ENCODE results near the gene SPECC1. TPM values are rescaled to one million over a fixed set of nuclear protein-coding genes. Genes with fewer than 3 reads are reported as not detected.

Gene SPECC1
- total RNA-seq, 1 experiment from 2014 or later = 43.5 TPM

DNA sequence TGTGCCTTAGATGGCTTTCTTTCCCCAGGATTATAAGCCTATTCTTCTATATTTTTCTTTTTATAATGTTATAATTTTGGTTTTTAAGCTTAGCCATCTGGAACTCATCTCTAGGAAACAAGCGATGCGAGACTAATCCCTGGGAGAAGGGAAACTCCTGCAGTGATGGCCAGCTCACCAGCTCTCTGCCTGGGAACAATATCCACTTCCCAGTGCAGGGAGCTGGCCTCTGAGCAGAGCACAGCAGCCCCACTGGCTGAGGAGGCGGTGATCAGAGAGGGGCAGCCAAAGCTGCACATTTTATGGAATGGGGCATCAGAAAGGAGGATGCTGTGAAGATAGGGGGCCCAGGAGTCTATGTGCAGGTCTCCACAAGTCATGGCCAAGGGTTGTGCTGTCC lies 274.9 kb downstream of the SPECC1 start:
- no peak overlapping the region for H3K9ac ChIP-seq (ENCODE audit: low read length)
- ChIA-PET CTCF (no interaction called here), POLR2A (no interaction called here), RAD21 (ENCODE audit: low non-redundant PET in 1 of 2, low total read pairs in 2 of 2, uncharacterized antibody in 2 of 2, unreplicated experiment in 2 of 2) (no interaction called here)
- ATAC-seq (no peak), DNase-seq (ENCODE audit: low read depth, low spot score) (no peak)
- no peaks in the 10 kb centered on the region for H3K36me3 ChIP-seq (ENCODE audit: control insufficient read depth in 1 of 2, insufficient read depth in 2 of 2, low read length in 2 of 2)
- no peaks in the 10 kb centered on the region for H4K20me1 ChIP-seq (ENCODE audit: insufficient read depth)
- TF ChIP-seq CEBPB (IDR thresholded peaks at IDR 0.05; ENCODE audit: low read depth) (no peak), ZFX (IDR thresholded peaks at IDR 0.05) (no peak), SRF (IDR thresholded peaks at IDR 0.05; ENCODE audit: low read depth) (no peak), JUND (IDR thresholded peaks at IDR 0.05) (no peak)
- no peak overlapping the region for H3K27ac ChIP-seq (ENCODE audit: low read depth, low read length)
- BruUV-seq (replicated peaks) = no TSS peak
- H3K79me2 ChIP-seq (ENCODE audit: insufficient read depth, low read length) = no peaks in the 10 kb centered on the region
- H3K9me3 ChIP-seq (ENCODE audit: control insufficient read depth in 1 of 2, insufficient read depth in 1 of 2, low read depth in 1 of 2, low read length in 2 of 2) = no peaks in the 10 kb centered on the region
- intact Hi-C loops (cut with micrococcal nuclease) = no loop called here
- H3K4me1 ChIP-seq (ENCODE audit: control insufficient read depth in 1 of 2, insufficient read depth in 2 of 2, low read length in 2 of 2) = no peaks in the 10 kb centered on the region
- no peaks in the 10 kb centered on the region for H3K27me3 ChIP-seq (ENCODE audit: insufficient read depth, low read length)
- H3K9me2 ChIP-seq (ENCODE audit: insufficient read depth) = no peaks in the 10 kb centered on the region
- H2AFZ ChIP-seq (ENCODE audit: low read depth, low read length, poor library complexity, severe bottlenecking) = no peak overlapping the region
- no peak overlapping the region for H3K4me3 ChIP-seq (replicated peaks in 1 of 2; ENCODE audit: low read depth in 1 of 2, low read length in 2 of 2)
- H3K4me2 ChIP-seq (ENCODE audit: low read length) = no peak overlapping the region

DNA sequence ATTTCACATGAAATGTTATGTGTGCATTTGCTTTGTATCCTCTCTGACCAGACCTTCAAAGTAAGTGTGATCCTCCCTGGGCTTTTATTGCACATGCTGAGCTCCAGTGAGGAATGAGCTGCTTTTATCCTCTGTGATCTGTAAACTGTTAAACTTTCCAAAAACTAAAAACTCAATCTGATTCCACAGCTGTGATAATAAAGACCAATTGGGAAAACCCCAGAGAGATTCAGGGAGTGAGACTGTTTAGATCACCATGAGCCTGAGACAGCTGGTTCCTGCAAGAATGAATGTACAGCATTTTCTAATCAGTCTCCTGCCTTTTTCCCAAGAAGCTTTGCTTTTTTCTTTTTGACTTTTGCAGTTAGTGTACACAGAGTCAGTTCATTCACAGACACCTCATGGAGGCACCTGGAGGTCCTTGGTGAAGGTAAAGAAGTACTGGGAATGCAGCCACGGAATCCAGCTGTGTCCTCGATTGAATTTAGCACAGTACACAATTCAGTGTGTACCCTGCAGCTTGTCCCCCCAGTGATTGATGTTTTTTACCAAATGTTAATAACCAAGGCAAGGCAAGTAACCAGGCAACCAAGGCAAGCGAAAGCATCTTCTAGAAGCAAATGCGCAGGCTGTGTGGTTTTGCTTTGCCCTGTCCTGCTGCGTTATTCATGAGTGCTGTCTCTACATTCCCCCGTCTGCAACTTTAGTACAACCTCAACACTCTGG lies 275.6 kb downstream of the SPECC1 start:
- H3K79me2 ChIP-seq (ENCODE audit: insufficient read depth, low read length) = no peaks in the 10 kb centered on the region
- no peaks in the 10 kb centered on the region for H3K9me2 ChIP-seq (ENCODE audit: insufficient read depth)
- no peaks in the 10 kb centered on the region for H3K9me3 ChIP-seq (ENCODE audit: control insufficient read depth in 1 of 2, insufficient read depth in 1 of 2, low read depth in 1 of 2, low read length in 2 of 2)
- no peak overlapping the region for H3K9ac ChIP-seq (ENCODE audit: low read length)
- no peak for DNase-seq (ENCODE audit: low read depth, low spot score)
- ChIA-PET POLR2A (no interaction called here), RAD21 (ENCODE audit: low non-redundant PET in 1 of 2, low total read pairs in 2 of 2, uncharacterized antibody in 2 of 2, unreplicated experiment in 2 of 2) (no interaction called here), CTCF (no interaction called here)
- no peaks in the 10 kb centered on the region for H3K27me3 ChIP-seq (ENCODE audit: insufficient read depth, low read length)
- ATAC-seq = no peak
- no TSS peak for BruUV-seq (replicated peaks)
- TF ChIP-seq ZNF274 (IDR thresholded peaks at IDR 0.05; ENCODE audit: low read depth, low read length) = no peak
- H2AFZ ChIP-seq (ENCODE audit: low read depth, low read length, poor library complexity, severe bottlenecking) = no peak overlapping the region
- H3K4me2 ChIP-seq (ENCODE audit: low read length) = no peak overlapping the region
- no peaks in the 10 kb centered on the region for H3K36me3 ChIP-seq (ENCODE audit: control insufficient read depth in 1 of 2, insufficient read depth in 2 of 2, low read length in 2 of 2)
- no peak overlapping the region for H3K4me3 ChIP-seq (replicated peaks in 1 of 2; ENCODE audit: low read depth in 1 of 2, low read length in 2 of 2)
- H3K27ac ChIP-seq (ENCODE audit: low read depth, low read length) = no peak overlapping the region
- H3K4me1 ChIP-seq (ENCODE audit: control insufficient read depth in 1 of 2, insufficient read depth in 2 of 2, low read length in 2 of 2) = no peaks in the 10 kb centered on the region
- H4K20me1 ChIP-seq (ENCODE audit: insufficient read depth) = no peaks in the 10 kb centered on the region
- intact Hi-C loops (cut with micrococcal nuclease) = no loop called here

Measured in HCT116 (cell line).